Brain microvascular endothelial cell (primary cell): ENCODE data around the gene SPATA33.
A peak's percentile ranks its signal among the peaks of the same experiment; 100 is the strongest.
"Not testable (repeated sequence)": the region's sequence is repeated elsewhere in the genome, so short reads cannot be mapped to it uniquely, and the experiment has no call there.

Experiments
- DNase-seq: peaks from one replicate; pipeline ENCODE4 v3.0.0-alpha.2; 2020
- H3K27ac ChIP-seq: fragments of 250-450 bp; sonication (Bioruptor Pico); 2 replicates; pipeline ENCODE4 v1.5.1; 2020; ENCODE audit warnings: mild to moderate bottlenecking, moderate library complexity
- H3K27me3 ChIP-seq: fragments of 250-450 bp; sonication (Bioruptor Pico); replicated peaks from 2 replicates; pipeline ENCODE4 v1.5.1; 2020; ENCODE audit warnings: mild to moderate bottlenecking
- H3K36me3 ChIP-seq: fragments of 250-450 bp; sonication (Bioruptor Pico); replicated peaks from 2 replicates; pipeline ENCODE4 v1.5.1; 2020; ENCODE audit warnings: mild to moderate bottlenecking
- H3K4me3 ChIP-seq: 2 replicates; pipeline ENCODE4 v1.5.1; 2011; ENCODE audit warnings: low read depth, mild to moderate bottlenecking, control low read depth, low read length, moderate library complexity
- in situ Hi-C: cut with HindIII; loops from 2 replicates; pipeline ENCODE4 v1.10.0; 2017; ENCODE audit warnings: low sequenced_read_pairs, low pct_ligation_motif_present
- TF ChIP-seq, protein P1 (sequence below): IDR thresholded peaks from 2 replicates; pipeline ENCODE4 v1.5.1; 2011; ENCODE audit warnings: low read depth, mild to moderate bottlenecking, moderate library complexity, low read length, control low read depth, inconsistent platforms; ENCODE audit errors: missing control alignments

SPATA33 gene

DNA sequence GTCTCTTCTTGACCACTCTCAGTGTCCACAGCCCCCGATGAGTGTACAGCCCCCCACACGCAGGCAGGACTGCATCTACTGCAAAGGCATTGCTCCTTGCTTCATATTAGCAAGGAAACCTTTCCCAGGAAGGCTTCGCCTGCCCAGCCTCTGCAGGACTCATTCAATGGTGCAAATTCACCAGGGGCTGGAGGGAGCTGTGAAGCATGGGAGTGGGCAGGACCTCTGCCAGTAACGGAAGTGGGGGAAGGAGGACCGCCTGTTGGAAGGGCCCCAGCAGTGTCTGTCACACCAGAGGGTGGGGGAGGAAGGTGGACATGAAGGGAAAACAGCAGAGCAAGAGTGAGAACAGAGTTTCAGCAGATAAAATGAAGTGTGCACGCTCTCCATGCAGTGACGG, 2.5 kb downstream of the SPATA33 start:
- no peak for DNase-seq
- H3K27ac ChIP-seq = no peak overlapping the region
- in situ Hi-C loops = no loop called here
- H3K27me3 ChIP-seq = no peaks in the 10 kb centered on the region
- TF ChIP-seq, protein P1, sequence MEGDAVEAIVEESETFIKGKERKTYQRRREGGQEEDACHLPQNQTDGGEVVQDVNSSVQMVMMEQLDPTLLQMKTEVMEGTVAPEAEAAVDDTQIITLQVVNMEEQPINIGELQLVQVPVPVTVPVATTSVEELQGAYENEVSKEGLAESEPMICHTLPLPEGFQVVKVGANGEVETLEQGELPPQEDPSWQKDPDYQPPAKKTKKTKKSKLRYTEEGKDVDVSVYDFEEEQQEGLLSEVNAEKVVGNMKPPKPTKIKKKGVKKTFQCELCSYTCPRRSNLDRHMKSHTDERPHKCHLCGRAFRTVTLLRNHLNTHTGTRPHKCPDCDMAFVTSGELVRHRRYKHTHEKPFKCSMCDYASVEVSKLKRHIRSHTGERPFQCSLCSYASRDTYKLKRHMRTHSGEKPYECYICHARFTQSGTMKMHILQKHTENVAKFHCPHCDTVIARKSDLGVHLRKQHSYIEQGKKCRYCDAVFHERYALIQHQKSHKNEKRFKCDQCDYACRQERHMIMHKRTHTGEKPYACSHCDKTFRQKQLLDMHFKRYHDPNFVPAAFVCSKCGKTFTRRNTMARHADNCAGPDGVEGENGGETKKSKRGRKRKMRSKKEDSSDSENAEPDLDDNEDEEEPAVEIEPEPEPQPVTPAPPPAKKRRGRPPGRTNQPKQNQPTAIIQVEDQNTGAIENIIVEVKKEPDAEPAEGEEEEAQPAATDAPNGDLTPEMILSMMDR = no peak
- peaks cover 24% of the 10 kb centered on the region for H3K36me3 ChIP-seq
- H3K4me3 ChIP-seq = no peak overlapping the region

DNA sequence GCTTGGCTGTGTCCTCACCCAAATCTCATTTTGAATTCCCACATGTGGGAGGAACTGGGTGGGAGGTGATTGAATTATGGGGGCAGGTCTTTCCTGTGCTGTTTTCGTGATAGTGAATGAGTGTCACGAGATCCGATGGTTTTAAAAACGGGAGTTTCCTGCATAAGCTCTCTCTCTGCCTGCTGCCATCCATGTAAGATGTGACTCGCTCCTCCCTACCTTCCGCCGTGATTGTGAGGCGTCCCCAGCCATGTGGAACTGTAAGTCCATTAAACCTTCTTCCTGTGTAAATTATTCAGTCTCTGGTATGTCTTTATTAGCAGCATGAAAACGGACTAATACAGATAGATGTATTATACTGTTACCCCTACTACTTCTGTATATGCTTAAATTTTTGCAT, 3.6 kb downstream of the SPATA33 start:
- DNase-seq = no peak
- Histone ChIP-seq H3K27me3 (no peaks in the 10 kb centered on the region), H3K4me3 (no peak overlapping the region), H3K27ac (no peak overlapping the region), H3K36me3 (peaks cover 24% of the 10 kb centered on the region)
- TF ChIP-seq, protein P1 = no peak
- in situ Hi-C loops = no loop called here

DNA sequence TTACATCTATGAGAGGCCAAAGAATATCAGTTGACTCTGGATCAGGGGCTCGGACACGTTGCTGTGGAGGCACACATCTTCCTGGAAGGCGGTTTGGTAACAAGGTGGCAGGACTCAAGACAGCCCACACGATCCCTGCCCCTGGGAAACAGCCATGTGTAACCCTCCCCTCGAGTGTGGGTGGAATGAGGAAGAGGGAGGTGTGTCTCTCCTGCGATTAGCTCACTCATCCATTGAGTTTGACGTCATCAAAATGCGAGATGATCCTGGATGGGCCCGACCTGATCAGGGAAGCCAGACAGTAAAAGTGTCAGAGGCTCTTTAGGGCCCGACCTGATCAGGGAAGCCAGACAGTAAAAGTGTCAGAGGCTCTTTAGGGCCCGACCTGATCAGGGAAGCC, 6.6 kb downstream of the SPATA33 start:
- DNase-seq, H3K27me3 ChIP-seq, H3K27ac ChIP-seq, H3K4me3 ChIP-seq, in situ Hi-C loops: not testable (repeated sequence)
- peaks cover 24% of the 10 kb centered on the region for H3K36me3 ChIP-seq

DNA sequence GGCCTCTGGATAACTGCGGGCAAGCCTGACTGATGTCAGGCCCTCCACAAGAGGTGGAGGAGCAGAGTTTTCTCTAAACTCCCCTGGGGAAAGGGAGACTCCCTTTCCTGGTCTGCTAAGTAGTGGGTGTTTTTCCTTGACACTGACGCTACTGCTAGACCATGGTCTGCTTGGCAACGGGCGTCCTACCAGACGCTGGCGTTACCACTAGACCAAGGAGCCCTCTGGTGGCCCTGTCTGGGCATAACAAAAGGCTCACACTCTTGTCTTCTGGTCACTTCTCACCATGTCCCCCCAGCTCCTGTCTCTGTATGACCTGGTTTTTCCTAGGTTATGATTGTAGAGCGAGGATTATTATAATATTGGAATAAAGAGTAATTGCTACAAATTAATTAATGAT, 9.4 kb downstream of the SPATA33 start:
- in situ Hi-C loops, H3K27me3 ChIP-seq, H3K27ac ChIP-seq, H3K4me3 ChIP-seq, H3K36me3 ChIP-seq: not testable (repeated sequence)
- peak; percentile 63 for DNase-seq
- TF ChIP-seq, protein P1 = peak; percentile 69

DNA sequence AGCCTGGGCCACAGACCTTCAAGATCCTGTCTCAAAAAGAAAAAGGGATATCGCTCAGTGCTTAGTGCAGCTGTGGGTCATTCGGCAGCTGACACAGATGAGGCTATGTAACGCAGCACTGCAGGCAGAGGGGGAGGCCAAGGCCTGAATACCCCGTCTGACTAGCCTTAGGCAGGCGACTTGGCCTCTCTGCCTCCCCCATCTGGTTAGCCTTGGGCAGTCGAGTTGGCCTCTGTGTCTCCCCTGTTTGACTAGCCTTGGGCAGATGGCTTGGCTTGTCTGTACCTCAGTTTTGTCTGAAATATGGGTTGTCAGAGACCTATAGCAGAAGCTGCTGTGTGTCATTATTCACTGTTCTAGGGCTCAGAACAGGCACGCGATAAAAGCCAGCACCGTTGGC, 10.0 kb downstream of the SPATA33 start:
- TF ChIP-seq, protein P1 = no peak
- no peak overlapping the region for H3K27ac ChIP-seq
- peaks cover 8% of the 10 kb centered on the region for H3K36me3 ChIP-seq
- DNase-seq = no peak
- no peak overlapping the region for H3K4me3 ChIP-seq
- in situ Hi-C loops = no loop called here
- H3K27me3 ChIP-seq = no peaks in the 10 kb centered on the region

DNA sequence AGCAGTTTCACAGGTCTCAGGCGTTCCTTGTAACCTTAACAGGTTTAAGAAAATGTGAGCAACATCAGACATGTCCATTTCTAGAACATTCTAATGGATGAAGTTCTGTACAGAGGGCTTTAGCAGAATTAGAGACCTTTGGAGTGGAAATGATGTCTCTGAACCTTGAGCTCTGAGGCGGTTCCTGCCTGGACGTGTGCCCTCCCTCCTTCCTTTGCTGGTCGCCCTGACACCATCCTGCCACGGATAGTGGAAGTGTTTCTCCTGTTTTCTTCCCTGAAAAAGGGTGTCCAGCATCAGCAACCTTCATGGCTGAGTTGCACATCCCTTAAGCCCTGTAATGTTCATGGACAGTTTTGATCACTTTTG, 11.1 kb downstream of the SPATA33 start:
- DNase-seq = no peak
- Histone ChIP-seq H3K36me3 (peaks cover 2% of the 10 kb centered on the region), H3K27ac (no peak overlapping the region), H3K4me3 (no peak overlapping the region), H3K27me3 (no peaks in the 10 kb centered on the region)
- TF ChIP-seq, protein P1 = no peak
- in situ Hi-C loops = no loop called here
